ENCODE measurements around the gene FRMD4B. TPM values are rescaled to one million over a fixed set of nuclear protein-coding genes. Genes with fewer than 3 reads are reported as not detected.
"Not testable (repeated sequence)": the region's sequence is repeated elsewhere in the genome, so short reads cannot be mapped to it uniquely, and the experiment has no call there.

FRMD4B gene
- total RNA-seq, 2 experiments from 2014 or later, result 29.1 to 32.8 TPM

DNA sequence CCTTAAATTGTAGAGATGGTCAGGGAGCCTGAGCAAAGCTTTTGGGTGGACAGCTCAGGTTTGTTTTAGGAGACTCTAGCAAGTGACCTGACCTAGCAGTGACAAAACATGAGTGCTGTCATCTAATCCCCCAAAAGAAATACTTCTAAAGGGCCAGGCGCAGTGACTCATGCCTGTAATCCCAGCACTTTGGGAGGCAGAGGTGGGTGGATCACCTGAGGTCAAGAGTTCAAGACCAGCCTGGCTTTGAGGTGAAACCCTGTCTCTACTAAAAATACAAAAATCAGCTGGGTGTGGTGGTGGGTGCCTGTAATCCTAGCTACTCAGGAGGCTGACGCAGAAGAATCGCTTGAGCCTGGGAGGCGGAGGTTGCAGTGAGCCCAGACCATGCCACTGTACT, 150.7 kb downstream of the FRMD4B start:
- intact Hi-C loops (cut with micrococcal nuclease), result not testable (repeated sequence)
- DNase-seq, result peak; percentile 18

DNA sequence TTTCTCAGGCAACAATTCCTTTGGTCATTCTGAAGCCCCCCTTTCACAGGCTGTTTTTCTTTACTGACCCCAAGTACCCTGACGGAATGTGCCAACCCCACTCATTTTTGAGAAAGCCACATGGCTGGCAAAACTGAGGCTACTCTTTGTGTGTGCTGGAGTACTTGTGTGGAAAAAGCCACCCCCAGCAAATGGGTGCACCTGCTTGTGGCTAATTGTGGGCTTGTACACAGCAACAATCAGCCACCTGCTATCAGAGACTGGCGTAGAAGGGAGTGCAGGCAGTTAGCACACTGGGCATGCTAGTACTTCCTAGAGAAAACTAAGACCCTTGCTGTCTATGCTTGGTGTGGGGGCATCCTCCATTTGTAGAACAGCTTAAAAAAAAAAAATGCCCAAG, 153.4 kb downstream of the FRMD4B start:
- CTCF ChIA-PET, result no interaction called here
- H3K27ac Mint-ChIP-seq, result no peak overlapping the region
- no peaks in the 10 kb centered on the region for H3K9me3 Mint-ChIP-seq
- no peaks in the 10 kb centered on the region for H3K27me3 Mint-ChIP-seq
- intact Hi-C loops (cut with micrococcal nuclease), result no loop called here
- H3K4me3 Mint-ChIP-seq, result no peak overlapping the region
- DNase-seq, result no peak
- H3K36me3 Mint-ChIP-seq, result no peaks in the 10 kb centered on the region
- peaks cover 17% of the 10 kb centered on the region for H3K4me1 Mint-ChIP-seq (ENCODE audit: low read depth)
- POLR2A ChIA-PET, result no interaction called here

More for the DNA sequence above, 150.7 kb downstream of the FRMD4B start:
- not testable (repeated sequence) for H3K27me3 Mint-ChIP-seq, H3K9me3 Mint-ChIP-seq, H3K27ac Mint-ChIP-seq, H3K4me3 Mint-ChIP-seq, H3K36me3 Mint-ChIP-seq
- ChIA-PET POLR2A (interaction anchor here (0.6 kb wide), 1 partner anchor 14 kb away, joined by 3 read pairs; no protein-coding TSS in a partner anchor), CTCF (interaction anchor here (0.6 kb wide), 2 partner anchors 37 to 114 kb away, joined by 3 read pairs; no protein-coding TSS in a partner anchor)
- H3K4me1 Mint-ChIP-seq (ENCODE audit: low read depth), result peaks cover 17% of the 10 kb centered on the region

DNA sequence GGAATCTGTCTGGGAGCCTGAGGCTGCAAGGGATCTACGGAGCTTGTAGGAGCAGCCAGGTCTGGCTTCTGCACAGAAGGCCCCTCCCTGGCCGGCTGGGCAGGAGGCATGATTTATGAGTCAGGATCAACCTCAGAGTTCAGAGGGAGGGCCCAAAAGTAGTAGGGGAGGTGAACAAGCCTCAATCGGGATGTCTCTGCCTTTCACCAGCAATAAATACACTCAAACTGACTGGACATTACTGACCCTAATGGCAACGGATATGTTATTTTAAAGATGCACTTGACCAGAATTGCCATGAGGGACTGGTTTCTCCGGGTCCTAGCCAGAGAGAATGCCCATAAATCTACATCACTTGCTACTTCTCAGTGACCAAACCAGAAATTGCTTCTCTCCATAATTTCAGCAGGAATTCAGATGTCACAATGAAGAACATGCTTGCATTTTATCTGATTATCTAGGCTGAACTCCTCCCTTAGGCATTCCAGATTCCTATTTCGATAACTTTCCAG, 153.9 kb downstream of the FRMD4B start:
- peaks cover 15% of the 10 kb centered on the region for H3K4me1 Mint-ChIP-seq (ENCODE audit: low read depth)
- intact Hi-C loops (cut with micrococcal nuclease), result no loop called here
- no peaks in the 10 kb centered on the region for H3K27me3 Mint-ChIP-seq
- H3K9me3 Mint-ChIP-seq, result no peaks in the 10 kb centered on the region
- no peak overlapping the region for H3K27ac Mint-ChIP-seq
- no peak overlapping the region for H3K4me3 Mint-ChIP-seq
- POLR2A ChIA-PET, result no interaction called here
- no peak for DNase-seq
- CTCF ChIA-PET, result no interaction called here
- H3K36me3 Mint-ChIP-seq, result no peaks in the 10 kb centered on the region

- no peak overlapping the region for H3K4me3 Mint-ChIP-seq
- POLR2A ChIA-PET, result no interaction called here
Measured at GRCh38 chr3:69226071-69226470, 159.8 kb downstream of the FRMD4B start.

GRCh38 chr3:69219101-69219708, 166.7 kb downstream of the FRMD4B start:
- DNase-seq, result no peak
- Mint-ChIP-seq H3K4me1 (ENCODE audit: low read depth) (peaks cover 14% of the 10 kb centered on the region), H3K4me3 (no peak overlapping the region), H3K27ac (peak overlapping the region; percentile 1), H3K36me3 (peaks cover 8% of the 10 kb centered on the region), H3K9me3 (no peaks in the 10 kb centered on the region), H3K27me3 (no peaks in the 10 kb centered on the region)
- ChIA-PET CTCF (no interaction called here), POLR2A (interaction anchor here (1.6 kb wide), 1 partner anchor 21 kb away, joined by 4 read pairs; no protein-coding TSS in a partner anchor)
- intact Hi-C loops (cut with micrococcal nuclease), result loop anchor here (1.0 kb wide), 2 partner anchors 15 to 20 kb away; no protein-coding TSS in a partner anchor

More at GRCh38 chr3:69226071-69226470, 159.8 kb downstream of the FRMD4B start:
- Mint-ChIP-seq H3K27me3 (no peaks in the 10 kb centered on the region), H3K36me3 (peaks cover 3% of the 10 kb centered on the region), H3K4me1 (ENCODE audit: low read depth) (peaks cover 6% of the 10 kb centered on the region), H3K9me3 (no peaks in the 10 kb centered on the region), H3K27ac (no peak overlapping the region)
- CTCF ChIA-PET, result interaction anchor here (1.9 to 2.5 kb wide), 2 partner anchors 20 to 80 kb away, joined by 5 to 7 read pairs; no protein-coding TSS in a partner anchor
- intact Hi-C loops (cut with micrococcal nuclease), result no loop called here
- DNase-seq, result no peak

DNA sequence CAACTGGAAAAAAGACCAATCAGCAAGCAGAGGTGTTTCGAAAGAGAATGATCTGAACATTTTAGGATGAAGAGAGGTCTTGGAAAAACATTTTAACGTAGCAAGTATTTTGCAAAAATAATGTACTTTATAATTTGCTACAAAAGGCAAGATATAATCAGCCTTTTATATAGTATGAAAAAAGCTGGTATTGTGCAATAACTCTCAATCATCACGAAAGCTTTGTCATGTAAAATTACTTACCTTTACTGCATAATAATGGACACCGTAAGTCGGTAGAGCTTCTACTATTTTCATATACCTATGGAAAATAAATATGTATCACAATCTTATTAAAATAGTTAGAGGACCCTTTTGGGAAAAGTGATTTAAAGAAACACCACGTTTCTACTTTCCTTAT, 167.8 kb downstream of the FRMD4B start:
- Mint-ChIP-seq H3K9me3 (no peaks in the 10 kb centered on the region), H3K36me3 (peaks cover 11% of the 10 kb centered on the region), H3K4me1 (ENCODE audit: low read depth) (peaks cover 23% of the 10 kb centered on the region), H3K27ac (no peak overlapping the region), H3K27me3 (no peaks in the 10 kb centered on the region), H3K4me3 (no peak overlapping the region)
- intact Hi-C loops (cut with micrococcal nuclease), result no loop called here
- no peak for DNase-seq
- ChIA-PET CTCF (interaction anchor here (0.7 to 1.6 kb wide), 3 partner anchors 19 to 88 kb away, joined by 3 to 4 read pairs (median 4); no protein-coding TSS in a partner anchor), POLR2A (interaction anchor here (1.6 kb wide), 1 partner anchor 20 kb away, joined by 4 read pairs; no protein-coding TSS in a partner anchor)

DNA sequence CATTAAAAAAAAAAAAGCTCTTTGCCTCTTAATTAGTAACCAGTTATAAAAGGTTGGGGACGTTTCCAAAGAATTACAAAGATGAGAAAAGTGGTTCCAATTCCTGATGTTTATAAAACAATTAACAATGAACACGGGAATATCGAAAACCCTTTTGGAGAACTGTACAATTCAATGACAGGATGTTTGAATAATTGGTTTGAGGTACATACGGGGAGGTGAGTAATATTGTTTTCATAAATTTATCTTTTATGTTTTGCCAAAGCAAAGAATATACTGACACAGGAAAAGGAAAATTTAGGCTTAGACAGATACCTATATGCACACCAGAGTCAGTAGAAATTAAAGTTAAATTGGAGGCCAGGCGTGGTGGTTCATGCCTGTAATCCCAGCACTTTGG, 168.9 kb downstream of the FRMD4B start:
- POLR2A ChIA-PET, result no interaction called here
- no peaks in the 10 kb centered on the region for H3K9me3 Mint-ChIP-seq
- DNase-seq, result no peak
- H3K27me3 Mint-ChIP-seq, result no peaks in the 10 kb centered on the region
- H3K4me1 Mint-ChIP-seq (ENCODE audit: low read depth), result peaks cover 31% of the 10 kb centered on the region
- peaks cover 11% of the 10 kb centered on the region for H3K36me3 Mint-ChIP-seq
- CTCF ChIA-PET, result interaction anchor here (1.6 kb wide), 1 partner anchor 89 kb away, joined by 4 read pairs; no protein-coding TSS in a partner anchor
- intact Hi-C loops (cut with micrococcal nuclease), result no loop called here
- no peak overlapping the region for H3K27ac Mint-ChIP-seq
- no peak overlapping the region for H3K4me3 Mint-ChIP-seq

GRCh38 chr3:69214241-69214640, 171.6 kb downstream of the FRMD4B start:
- H3K4me1 Mint-ChIP-seq (ENCODE audit: low read depth), result peaks cover 46% of the 10 kb centered on the region
- H3K27ac Mint-ChIP-seq, result peak overlapping the region; percentile 42
- intact Hi-C loops (cut with micrococcal nuclease), result no loop called here
- H3K9me3 Mint-ChIP-seq, result no peaks in the 10 kb centered on the region
- CTCF ChIA-PET, result interaction anchor here (0.6 to 4.1 kb wide), 5 partner anchors 12 to 1144 kb away, joined by 3 to 26 read pairs (median 4); no protein-coding TSS in a partner anchor
- POLR2A ChIA-PET, result interaction anchor here (1.4 kb wide), 1 partner anchor 15 kb away, joined by 7 read pairs; no protein-coding TSS in a partner anchor
- no peak overlapping the region for H3K4me3 Mint-ChIP-seq
- peak; percentile 47 for DNase-seq
- H3K36me3 Mint-ChIP-seq, result peaks cover 10% of the 10 kb centered on the region
- H3K27me3 Mint-ChIP-seq, result no peaks in the 10 kb centered on the region

- Mint-ChIP-seq H3K9me3 (no peaks in the 10 kb centered on the region), H3K27me3 (no peaks in the 10 kb centered on the region), H3K36me3 (peaks cover 7% of the 10 kb centered on the region), H3K27ac (peak overlapping the region; percentile 76), H3K4me3 (no peak overlapping the region), H3K4me1 (ENCODE audit: low read depth) (peaks cover 52% of the 10 kb centered on the region)
- CTCF ChIA-PET, result interaction anchor here (1.0 to 6.0 kb wide), 7 partner anchors 13 to 94 kb away, joined by 3 to 26 read pairs (median 7); no protein-coding TSS in a partner anchor
- POLR2A ChIA-PET, result interaction anchor here (0.6 to 3.2 kb wide), 13 partner anchors 8 to 119 kb away, joined by 3 to 53 read pairs (median 4); no protein-coding TSS in a partner anchor
- intact Hi-C loops (cut with micrococcal nuclease), result loop anchor here (1.0 to 2.0 kb wide), 5 partner anchors 8 to 93 kb away; no protein-coding TSS in a partner anchor
- DNase-seq, result no peak
Measured at GRCh38 chr3:69212411-69213160, 173.3 kb downstream of the FRMD4B start.

- no peak for DNase-seq
- ChIA-PET POLR2A (interaction anchor here (1.2 to 3.2 kb wide), 3 partner anchors 10 to 72 kb away, joined by 3 to 53 read pairs (median 7); no protein-coding TSS in a partner anchor), CTCF (interaction anchor here (1.0 to 6.0 kb wide), 4 partner anchors 11 to 95 kb away, joined by 3 to 24 read pairs (median 5); no protein-coding TSS in a partner anchor)
- H3K4me1 Mint-ChIP-seq (ENCODE audit: low read depth), result peaks cover 74% of the 10 kb centered on the region
- no peaks in the 10 kb centered on the region for H3K27me3 Mint-ChIP-seq
- no peak overlapping the region for H3K4me3 Mint-ChIP-seq
- no peaks in the 10 kb centered on the region for H3K9me3 Mint-ChIP-seq
- H3K27ac Mint-ChIP-seq, result no peak overlapping the region
- intact Hi-C loops (cut with micrococcal nuclease), result no loop called here
- H3K36me3 Mint-ChIP-seq, result peaks cover 7% of the 10 kb centered on the region
Measured at GRCh38 chr3:69210068-69210730, 175.7 kb downstream of the FRMD4B start.

- H3K36me3 Mint-ChIP-seq, result peaks cover 7% of the 10 kb centered on the region
- peaks cover 78% of the 10 kb centered on the region for H3K4me1 Mint-ChIP-seq (ENCODE audit: low read depth)
- H3K4me3 Mint-ChIP-seq, result no peak overlapping the region
- no peaks in the 10 kb centered on the region for H3K27me3 Mint-ChIP-seq
- CTCF ChIA-PET, result interaction anchor here (1.0 to 6.0 kb wide), 4 partner anchors 10 to 97 kb away, joined by 3 to 24 read pairs (median 6); no protein-coding TSS in a partner anchor
- no peaks in the 10 kb centered on the region for H3K9me3 Mint-ChIP-seq
- intact Hi-C loops (cut with micrococcal nuclease), result loop anchor here (10.0 kb wide), 1 partner anchor 1855 kb away; no protein-coding TSS in a partner anchor
- POLR2A ChIA-PET, result interaction anchor here (0.6 to 1.3 kb wide), 3 partner anchors 10 to 73 kb away, joined by 3 to 7 read pairs (median 3); no protein-coding TSS in a partner anchor
- no peak for DNase-seq
- no peak overlapping the region for H3K27ac Mint-ChIP-seq
Measured at GRCh38 chr3:69209413-69209812, 176.5 kb downstream of the FRMD4B start.

All from activated CD4-positive, alpha-beta memory T cell treated with anti-CD3 and anti-CD28 coated beads for 36 hours (primary cell).